CMK (cell line): ENCODE measurements around the gene ABCA7.

Experiments
- DNase-seq: peaks from one replicate; pipeline ENCODE4 v3.0.0-alpha.2; 2010; ENCODE audit warnings: low read depth

The ABCA7 gene

DNA sequence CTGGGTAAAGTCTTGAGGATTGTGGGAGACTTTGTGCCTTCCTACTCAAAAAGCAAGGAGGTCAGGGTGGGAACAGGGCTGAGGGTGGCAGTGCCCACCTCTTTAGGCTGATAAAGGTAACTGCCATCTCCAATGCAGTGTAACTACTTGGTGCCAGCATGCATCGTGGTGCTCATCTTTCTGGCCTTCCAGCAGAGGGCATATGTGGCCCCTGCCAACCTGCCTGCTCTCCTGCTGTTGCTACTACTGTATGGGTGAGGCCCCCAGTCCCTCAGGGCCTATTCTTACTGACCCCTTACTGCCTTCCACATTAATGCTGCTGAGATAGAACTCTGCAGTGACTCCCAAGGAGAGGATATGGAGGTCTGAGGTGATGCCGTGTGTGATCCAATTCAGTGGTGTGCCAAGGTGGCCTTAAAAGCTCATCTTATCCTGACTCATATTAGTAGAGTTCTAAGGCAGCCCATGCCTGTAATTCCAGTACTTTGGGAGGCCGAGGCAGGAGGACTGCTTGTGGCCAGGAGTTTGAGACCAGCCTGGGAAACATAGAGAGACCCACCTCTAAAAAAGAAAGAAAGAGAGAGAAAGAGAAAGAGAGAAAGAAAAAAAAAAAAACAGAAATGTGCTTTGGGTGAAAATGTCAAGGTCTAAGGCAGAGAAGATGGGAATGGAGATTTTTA is 17.4 kb downstream of the ABCA7 start:
- no peak for DNase-seq

DNA sequence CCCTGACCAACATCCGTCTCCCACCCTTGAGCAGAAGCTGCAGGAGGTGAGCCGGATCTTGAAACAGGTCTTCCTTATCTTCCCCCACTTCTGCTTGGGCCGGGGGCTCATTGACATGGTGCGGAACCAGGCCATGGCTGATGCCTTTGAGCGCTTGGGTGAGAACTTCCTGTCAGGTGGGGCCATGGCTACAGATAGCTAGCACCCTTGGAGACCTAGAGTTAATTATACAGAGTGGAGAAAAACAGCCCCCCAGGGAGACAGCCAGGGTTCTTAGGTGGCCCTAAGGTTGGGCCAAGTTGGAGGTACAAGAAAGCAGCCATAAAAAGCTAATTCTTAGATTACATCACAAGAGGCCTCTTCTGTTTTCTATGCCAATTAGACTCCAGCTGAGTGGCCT is 18.2 kb downstream of the ABCA7 start:
- no peak for DNase-seq

DNA sequence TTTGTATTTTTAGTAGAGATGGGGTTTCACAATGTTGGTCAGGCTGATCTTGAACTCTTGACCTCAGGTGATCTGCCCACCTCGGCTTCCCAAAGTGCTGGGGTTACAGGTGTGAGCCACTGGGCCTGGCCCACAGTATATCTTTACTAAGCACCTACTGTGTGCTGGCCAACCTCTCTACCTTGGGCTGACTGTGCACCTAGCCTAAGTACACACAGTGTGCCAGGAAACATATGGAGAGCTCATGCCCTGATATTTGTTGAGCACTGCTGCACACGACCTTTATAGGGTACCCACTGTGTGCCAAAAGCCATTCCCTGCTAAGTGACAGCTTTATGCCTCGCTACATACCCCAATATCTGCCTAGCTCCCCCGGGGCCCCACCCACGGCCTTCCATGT is 20.8 kb downstream of the ABCA7 start:
- DNase-seq: no peak

DNA sequence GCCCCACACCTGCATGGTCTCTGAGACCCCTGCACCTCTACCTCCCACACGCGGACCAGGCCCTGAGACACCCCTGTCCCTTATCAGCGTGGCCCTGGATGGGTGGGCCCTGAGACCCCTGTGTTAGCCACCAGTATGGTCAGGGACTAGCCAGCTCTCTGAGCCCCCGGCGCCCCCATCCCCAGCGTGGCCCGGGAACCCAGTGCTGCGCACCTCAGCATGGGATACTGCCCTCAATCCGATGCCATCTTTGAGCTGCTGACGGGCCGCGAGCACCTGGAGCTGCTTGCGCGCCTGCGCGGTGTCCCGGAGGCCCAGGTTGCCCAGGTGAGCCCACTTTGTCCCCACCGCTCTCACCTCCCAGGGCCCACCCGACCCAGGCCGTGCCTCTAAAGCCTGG is 22.1 kb downstream of the ABCA7 start:
- DNase-seq: no peak

DNA sequence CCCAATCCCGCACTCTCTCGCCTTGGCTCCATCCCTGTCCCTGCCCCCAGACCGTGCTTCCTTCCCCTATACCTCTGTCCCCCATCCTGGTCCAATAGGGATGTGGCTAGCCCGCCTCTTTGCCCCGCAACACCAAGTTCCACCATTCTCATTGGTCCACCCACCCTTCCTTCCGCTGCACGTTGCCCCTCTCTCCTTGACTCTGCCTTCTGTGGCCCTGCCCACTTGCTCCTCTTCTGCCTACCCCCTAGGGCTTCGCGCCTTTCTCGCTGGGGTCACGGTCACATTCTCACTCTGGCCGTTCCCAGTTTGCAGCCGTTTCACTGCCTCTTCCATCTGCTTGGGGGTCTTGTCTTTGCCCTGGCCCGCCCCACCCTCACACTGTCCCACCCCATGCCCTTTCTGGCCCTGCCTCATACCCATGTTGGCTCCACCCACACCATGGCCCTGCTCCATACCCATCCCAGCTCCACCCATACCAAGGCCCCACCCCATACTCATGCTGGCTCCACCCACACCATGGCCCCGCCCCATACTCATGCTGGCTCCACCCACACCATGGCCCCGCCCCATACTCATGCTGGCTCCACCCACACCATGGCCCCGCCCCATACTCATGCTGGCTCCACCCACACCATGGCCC is 22.6 kb downstream of the ABCA7 start:
- no peak for DNase-seq

DNA sequence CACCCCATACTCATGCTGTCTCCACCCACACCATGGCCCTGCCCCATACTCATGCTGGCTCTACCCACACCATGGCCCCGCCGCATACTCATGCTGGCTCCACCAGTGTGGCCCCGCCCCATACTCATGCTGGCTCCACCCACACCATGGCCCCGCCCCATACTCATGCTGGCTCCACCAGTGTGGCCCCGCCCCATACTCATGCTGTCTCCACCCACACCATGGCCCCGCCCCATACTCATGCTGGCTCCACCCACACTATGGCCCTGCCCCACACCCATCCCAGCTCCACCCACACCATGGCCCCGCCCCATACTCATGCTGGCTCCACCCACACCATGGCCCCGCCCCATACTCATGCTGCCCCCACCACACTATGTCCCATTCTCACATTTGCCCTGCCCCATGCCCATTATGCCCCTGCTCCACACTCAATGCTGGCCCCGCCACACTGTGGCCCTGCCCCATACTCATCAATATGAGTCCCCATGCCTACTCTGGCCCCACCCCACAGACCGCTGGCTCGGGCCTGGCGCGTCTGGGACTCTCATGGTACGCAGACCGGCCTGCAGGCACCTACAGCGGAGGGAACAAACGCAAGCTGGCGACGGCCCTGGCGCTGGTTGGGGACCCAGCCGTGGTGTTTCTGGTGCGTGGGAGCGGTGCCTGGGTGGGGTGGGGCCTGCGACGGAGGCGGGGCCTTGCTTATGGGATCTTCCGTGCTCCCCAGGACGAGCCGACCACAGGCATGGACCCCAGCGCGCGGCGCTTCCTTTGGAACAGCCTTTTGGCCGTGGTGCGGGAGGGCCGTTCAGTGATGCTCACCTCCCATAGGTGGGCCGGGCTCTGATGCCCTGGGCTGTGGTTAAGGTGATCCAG is 23.4 kb downstream of the ABCA7 start:
- DNase-seq: no peak

DNA sequence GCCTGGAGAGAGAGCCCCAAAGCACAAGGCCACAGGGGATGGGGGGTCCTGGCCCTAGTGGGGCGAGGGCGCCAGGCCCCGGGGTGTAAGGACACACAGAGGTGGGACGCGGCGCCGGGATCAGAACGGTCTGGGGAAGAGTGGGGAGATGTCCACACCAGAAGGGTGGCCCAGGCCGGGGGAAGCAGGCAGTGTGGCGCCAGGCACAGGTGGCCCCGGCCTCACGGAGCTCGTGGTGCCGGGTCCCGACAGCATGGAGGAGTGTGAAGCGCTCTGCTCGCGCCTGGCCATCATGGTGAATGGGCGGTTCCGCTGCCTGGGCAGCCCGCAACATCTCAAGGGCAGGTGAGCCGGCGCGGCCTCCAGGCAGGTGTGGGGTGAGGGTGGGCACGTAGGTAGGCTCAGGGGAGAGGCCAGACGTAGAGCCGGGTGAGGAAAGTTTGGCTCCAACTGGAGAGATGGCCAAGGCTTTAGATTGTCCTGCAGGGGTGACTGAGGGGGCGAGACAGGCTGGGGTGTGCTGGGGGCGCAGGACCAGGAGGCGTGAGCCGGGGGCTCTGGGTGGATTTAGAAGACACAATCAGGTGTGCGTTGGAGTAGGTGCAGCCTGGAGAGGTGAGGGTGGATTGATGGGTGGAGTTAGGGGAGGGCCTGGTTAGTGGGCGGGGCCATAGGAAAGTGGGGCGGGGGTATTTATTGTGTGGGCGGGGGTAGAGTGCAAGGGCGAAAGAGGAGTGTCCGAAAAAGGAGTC is 24.2 kb downstream of the ABCA7 start:
- no peak for DNase-seq

DNA sequence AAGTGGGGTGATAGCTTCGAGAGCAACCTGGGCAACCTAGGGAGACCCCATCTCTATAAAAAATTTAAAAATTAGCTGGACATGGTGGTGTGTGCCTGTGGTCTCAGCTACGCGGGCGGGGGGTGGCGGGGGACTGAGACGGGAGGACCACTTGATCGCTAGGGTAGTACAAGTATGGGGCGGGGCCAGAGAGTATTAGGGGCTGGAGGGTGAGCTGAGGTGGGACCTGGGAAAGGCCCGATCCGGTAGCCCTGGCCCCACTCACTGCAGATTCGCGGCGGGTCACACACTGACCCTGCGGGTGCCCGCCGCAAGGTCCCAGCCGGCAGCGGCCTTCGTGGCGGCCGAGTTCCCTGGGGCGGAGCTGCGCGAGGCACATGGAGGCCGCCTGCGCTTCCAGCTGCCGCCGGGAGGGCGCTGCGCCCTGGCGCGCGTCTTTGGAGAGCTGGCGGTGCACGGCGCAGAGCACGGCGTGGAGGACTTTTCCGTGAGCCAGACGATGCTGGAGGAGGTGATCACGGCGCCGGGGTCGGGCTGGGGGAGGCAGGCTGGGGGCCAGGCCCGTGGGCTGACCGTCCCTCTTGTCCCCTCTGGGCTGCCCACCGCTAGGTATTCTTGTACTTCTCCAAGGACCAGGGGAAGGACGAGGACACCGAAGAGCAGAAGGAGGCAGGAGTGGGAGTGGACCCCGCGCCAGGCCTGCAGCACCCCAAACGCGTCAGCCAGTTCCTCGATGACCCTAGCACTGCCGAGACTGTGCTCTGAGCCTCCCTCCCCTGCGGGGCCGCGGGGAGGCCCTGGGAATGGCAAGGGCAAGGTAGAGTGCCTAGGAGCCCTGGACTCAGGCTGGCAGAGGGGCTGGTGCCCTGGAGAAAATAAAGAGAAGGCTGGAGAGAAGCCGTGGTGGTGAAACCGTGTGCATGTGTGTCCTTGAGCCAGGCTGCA is 25.0 kb downstream of the ABCA7 start:
- no peak for DNase-seq

DNA sequence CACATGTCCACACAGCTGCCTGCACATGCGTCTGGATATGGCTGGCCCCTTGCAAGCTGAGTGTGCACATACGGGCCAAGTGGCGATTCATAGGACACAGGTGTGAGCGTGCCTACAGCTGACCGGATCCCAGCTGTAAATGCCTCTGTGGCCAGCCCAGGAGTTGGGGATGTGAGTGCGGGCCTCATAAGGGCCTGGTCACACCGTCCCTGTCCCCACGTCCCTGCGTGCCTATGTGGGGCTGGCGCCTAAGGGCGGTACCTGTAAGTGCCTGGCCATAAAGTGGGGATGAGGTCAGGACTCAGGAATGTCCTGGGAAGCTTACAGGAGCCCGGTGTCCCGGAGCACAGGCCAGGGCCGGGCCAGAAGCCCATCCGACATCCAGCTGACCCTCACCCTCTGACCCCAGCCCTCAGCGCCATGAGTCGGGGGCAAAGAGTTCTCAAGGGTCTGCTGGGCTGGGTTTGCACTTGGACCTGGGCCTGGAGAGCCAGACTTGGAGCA is 25.8 kb downstream of the ABCA7 start:
- DNase-seq: no peak

DNA sequence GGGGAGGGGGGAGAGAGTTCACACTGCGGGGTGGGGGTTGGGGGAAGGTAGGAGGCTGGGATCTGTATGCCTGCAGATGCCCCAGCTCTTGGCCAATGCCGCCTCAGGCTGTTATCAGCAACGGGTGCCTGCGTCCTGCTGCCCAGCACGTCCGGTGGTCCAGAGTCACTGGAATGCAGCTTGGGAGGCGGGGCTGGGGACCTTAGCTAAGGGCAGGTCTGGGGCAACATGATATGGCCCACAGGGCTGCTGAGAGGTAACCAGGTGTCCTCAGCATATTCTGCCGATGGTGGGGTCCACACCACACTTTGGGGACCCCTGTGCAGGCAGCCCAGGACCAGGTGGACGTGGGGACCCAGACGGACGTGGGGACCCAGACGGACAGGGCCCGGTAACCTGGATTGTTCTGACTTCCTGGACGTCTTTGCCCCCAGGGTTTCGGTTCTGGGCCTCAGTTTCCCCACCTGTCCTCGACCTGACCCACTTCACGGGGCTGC is 26.4 kb downstream of the ABCA7 start:
- peak; percentile 90 for DNase-seq

DNA sequence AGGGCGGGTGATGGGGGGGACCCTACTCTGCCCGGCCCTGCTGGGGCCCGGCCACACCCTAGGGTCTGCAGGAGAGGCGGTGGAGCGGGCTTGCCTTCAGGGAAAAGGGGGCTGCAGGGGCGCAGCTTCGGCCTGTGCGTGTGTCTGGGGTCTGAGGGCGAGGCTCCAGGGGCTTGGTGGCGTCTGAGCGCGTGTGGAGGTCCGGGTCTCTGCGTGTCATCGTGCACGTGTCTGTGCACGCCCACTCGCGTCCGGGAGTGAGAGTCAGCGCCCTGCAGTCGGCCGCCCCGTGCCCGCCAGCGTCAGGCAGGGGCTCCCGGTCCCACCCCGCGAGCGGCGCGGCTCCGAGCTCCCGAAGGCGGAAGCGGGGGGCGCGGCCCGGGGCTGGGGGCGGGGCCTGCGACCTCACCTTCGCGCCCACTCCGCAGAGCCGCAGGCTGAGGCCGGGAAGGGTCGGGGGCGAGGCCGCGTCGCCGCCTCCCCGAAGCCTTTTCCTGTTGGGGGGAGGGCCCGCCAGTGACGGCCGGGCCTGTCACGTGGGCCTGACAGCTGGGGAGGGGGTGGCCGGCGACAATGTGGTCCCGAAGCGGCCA is 26.9 kb downstream of the ABCA7 start, which contains the start of gene ARHGAP45:
Gene ARHGAP45, plus strand, starts transcription at position 420 of the 593 bp plus-strand sequence. CDS start 239 bp downstream, outside the sequence.
- DNase-seq: peak; percentile 82

DNA sequence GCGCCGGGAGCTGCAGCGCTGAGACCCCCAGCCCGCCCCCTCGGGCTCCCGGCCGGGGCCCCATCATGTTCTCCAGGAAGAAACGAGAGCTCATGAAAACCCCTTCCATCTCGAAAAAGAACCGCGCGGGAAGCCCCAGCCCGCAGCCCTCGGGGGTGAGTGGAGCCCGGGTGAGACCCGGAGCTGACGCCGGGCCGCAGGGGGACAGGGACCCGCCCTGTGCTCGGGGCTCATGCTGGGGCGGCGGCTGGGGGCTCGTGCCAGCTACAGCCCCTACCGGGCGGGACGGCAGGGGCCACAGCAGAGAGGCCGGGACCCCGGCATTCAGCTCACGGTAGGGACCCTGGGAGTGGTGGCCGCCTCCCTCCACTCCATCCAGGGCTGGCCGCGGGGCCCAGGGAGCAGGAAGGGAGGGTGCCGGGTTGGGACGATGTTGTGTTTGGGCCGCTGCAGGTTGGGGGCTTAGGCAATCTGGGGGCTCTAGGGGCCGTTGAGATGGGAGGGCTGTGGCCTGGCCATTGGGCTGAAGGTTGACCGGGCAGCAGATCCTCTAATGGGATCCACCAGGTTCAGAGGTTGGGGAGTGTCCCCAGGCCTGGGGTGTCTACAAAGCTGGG is 27.5 kb downstream of the ABCA7 start:
- DNase-seq: no peak

DNA sequence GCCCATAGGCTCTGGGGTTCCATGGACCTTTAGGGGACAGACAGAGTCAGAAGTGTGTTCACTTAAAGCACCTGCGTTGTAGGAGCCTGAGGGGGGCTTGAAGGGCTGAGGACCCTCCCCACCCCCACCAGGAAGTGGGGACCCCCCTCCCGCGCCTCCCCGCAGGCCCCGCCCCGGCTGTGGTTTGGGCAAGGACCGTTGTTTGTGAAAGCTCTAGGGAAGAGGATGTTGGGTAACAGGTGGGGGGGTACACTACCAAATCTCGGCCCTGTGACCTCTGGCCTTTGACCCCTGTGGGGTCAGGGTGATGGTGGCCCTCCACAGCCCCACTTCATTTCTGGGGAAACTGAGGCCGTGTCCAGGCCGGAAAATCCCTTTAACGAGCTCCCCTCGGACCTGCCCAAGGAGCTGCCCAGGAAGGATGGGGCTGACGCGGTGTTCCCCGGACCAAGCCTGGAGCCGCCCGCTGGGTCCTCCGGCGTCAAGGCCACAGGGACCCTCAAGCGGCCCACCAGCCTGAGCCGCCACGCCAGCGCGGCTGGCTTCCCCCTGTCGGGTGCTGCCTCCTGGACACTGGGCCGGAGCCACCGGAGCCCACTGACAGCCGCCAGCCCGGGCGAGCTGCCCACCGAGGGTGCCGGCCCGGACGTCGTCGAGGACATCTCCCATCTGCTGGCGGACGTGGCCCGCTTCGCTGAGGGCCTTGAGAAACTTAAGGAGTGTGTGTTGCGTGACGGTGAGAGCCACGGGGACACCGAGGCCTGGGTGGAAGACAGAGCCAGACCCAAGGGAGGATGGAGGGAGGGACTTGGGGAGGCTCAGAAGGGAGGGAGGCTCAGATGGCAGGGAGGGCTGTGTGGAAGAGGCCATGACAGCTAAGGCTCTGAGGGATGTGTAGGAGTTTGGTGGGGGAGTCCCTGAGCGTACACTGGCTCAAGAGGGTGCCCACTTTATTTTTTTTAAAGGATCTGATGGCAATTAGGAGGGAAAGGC is 28.4 kb downstream of the ABCA7 start:
- DNase-seq: no peak

DNA sequence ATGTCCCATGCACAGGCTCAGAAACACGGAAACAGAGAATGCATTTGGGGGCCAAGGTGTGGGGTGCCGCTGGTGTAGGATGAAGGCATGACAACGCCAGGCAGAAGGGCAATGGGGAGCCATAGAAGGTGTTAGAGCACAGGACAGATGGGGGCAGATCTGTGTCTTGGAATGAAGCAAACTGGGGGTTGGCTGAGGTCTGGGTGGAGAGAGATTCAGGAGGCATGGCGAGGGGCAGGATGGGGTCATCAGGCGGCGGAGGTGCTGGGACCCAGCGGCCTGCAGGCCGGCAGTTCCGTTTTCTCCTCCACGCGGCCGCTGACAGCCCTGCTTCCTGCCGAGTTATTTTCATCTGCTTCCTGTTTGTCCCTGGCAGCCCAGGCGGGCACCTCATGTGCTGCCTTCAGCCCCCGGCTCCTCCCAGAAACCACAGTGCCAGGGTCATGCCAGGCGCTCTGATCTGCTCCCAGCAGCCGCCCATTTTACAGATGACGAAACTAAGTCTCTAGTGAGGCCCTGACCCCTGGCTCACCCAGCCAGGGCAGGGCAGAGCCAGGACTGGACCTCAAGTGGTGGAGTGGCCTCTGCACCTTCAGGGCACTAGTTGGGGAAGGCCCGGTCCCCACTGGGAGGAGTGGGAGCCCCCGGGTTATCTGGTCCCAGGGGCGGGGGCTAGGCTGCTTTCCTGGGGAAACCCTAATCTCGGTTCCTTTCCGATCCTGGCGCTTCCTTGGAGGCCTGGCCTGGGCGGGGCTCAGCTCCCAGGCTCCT is 29.3 kb downstream of the ABCA7 start:
- peak; percentile 81 for DNase-seq

DNA sequence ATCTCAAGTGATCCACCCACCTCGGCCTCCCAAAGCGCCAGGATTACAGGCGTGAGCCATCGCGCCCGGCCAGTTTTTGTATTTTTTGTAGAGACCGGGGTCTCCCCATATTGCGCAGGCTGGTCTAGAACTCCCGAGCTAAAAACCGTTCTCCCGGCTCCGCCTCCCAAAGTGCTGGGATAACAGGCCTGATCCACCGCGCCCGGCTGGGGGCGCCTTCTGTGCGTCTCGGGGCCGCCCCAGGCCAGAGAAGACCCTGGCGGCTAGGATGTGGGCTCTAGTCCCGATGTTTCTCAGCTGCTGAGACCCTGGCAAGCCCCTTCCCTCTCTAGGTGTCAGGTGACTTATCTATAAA is 30.6 kb downstream of the ABCA7 start:
- no peak for DNase-seq

DNA sequence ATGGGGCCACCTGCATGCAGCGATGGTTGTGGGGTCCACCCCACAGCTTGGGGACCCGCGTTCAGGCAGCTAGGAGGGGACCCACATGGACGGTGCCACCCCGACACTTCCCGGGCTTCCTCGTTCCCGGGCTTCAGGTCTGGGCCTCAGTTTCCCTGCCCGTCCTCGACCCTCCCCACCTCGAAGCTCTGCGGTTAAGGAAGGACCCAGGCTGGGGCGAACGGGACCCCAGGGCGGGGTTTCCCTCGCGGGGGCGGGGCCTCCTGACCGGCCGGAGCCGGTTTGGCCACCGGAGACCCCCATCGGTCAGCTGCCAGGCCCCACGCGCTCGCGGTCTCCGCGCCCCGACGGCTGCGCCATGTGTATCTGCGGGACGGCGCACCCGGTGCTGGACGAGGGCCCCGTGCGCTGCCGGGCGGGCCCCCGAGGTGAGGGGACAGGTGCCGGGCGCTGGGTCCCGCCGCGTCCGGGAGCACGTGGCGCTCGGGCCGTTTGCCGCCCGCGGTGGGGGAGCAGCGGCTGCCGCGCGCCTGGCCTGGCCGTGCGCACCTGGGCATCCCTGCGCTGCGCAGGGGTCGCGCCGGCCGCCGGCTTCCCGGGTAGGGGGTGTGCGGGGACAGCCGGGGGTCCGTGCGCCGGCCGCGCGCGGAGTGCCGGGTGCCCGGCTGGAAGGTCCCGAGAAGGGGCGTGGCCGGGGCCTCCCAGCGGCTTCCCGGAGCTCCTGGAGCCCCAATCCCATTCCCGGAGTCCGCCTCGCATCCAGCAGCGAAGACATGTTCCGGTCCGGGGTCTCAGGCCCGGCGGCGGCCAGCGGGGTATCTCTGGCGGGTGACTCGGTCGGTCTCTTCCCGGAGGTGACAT is 31.3 kb downstream of the ABCA7 start:
- no peak for DNase-seq
